NCI-H187 treated with DMSO at 0.1 percent for 48 hours (cell line): ENCODE data around the gene PRDM10.
A peak's percentile ranks its signal among the peaks of the same experiment; 100 is the strongest.

Source experiments
- DNase-seq: peaks from one replicate; lab custom pipeline; 2025; lab: John Stamatoyannopoulos, UW

PRDM10 gene

DNA sequence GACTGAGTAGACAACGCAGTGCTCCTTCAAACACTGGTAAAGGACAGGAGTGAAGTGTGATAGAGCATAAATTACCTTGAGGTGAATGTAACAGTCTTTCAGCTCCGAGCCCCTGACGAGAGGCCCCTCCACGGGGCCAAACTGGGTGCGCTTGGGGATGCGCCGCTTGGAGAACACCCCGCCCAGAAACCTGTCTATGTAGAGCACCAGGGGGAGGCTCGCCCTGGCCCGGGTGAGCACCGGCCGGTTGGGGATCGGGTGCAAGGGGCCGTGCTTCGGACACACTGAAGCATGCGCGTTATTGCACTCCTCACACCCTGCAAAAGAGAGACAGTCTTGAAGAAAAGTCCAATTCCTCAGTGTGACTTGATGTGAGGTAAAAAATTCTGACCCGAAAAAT, 57.9 kb downstream of the PRDM10 start:
- no peak for DNase-seq

DNA sequence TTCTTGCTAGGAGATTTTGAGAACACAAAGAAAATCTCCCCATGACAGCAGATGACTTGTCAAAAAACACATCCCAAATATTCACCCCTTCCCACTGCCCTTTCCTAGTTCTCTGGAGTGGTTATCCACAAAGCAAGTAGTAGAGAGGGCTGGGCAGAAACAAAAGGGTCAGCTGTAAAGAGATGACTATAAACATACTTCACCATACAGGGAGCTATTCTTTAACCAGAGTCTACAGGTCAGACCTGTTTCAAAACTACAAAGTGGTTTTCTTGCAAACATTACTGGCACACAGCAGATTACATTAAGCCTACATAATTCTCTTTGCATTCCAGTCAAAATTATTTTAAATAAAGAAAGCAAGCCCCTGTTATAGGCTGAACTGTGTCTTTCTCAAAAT, 59.6 kb downstream of the PRDM10 start:
- no peak for DNase-seq

DNA sequence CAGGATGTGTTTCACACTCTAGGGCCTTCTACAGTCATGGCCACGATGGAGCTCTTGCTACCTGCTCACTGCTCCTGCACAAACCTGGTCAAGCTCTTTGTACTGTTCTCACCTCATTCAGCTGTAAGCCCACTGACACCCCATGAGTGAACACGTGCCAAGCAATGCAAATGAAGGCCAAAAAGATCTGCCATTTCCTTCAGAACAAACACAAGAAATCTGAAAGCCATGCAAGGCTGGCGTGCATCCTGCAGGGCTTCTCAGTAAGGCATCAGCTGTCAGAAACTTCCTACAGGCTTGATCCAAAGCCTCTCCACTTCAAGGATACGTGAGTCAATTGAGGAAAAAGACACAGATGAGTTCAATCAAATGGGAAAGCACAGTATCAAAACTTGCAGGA, 63.1 kb downstream of the PRDM10 start:
- no peak for DNase-seq

DNA sequence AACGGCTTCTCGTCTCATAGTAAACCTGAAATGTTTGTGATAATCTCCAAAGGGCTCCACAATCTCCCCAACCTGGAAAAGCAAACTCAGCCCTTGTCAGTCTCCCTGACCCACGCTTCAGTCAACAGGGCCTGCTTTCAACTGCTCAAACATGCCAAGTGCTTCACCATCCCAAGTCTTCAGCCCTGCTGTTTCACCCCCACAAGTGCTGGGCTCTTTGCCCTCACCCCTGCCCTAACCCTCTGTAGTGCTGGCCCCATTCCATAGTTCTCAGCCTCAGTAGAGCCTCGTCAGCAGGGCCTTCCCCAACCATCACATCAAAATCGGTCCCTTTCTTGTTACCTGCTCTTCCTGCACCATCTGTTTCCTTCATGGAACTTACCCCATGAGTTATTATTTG, 63.9 kb downstream of the PRDM10 start:
- no peak for DNase-seq

DNA sequence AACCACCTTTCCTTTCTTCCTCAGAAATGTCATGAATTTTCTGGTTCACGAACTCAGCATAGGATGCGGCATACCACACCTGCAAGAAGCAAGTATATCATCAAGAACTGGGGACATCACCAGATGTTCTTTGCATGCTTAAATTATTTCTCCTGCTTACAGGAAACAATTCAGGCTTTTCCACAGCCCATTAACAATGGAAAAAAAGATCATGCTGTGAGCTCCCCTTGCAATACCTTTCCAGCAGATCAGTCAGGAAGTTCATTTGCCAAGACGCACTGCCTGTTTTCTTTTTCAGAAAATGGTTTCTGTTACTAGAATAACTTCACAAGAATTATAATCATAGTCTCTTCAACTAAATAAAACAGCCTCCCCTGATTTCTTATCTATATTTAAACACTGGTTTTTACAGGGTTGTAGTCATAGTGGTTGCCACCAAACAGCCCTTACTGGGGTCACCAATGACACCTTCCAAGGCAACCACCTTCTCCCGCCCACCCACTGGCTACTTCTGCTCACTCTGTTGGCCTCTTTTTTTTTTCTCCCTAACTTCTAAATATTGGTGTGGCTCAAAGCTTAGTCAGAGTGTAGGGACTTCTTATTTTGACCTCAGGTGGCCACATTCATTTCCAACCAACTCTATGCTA, 64.9 kb downstream of the PRDM10 start:
- DNase-seq: peak; percentile 29

DNA sequence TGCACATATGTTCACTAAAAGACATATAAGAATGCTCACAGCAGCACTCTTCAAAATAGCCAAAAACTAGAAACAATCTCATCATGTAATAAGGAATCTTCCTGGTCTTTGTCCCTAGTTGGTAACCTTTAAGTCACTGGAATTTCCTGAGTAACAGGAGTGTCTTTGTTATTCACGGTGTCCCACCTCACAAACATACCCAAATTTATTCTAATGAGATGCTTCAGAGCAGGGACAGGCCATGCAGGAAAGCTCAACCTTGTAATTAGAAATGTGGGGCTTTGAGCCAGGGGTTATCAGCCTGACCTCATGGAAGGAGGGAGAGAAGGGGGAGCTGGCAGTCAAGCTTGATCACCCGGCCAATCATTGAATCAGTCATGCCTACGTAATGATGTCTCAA, 66.9 kb downstream of the PRDM10 start:
- DNase-seq: no peak

DNA sequence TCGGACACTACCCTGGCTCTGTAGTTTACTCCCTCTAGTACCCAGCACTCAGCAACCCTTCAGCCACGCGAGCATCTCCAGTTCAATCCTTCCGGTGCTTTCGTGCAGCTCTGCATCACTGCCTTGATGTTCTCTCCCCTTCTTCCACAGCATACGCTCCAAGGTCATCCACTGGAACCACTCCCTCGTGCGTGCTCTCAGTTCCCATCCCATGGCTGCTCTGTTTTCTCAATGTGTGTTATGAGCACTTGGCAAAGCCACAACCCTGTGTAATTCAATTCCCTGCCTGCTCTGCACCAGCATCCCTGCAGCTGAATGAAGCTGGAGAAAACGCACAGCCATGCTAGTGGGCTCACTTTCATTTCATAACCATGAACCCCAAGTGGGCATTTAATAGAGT, 68.7 kb downstream of the PRDM10 start:
- peak; percentile 57 for DNase-seq

DNA sequence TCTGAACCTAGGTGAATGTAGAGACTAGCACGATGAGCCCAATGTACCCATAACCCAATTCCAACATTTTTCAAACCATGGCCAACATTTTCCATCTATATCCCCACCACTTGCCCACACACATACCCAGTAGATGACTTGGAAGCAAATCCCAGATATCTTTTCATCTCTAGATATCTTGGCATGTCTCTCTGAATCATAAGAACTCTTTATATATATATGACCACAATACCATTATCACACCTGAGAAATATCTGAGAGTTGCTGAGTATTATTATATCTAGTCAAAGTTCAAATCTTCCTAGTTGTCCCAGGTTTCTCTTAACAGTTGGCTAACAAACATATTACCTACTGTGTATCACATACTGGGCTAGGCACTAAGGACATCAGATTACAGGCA, 69.4 kb downstream of the PRDM10 start:
- DNase-seq: no peak

DNA sequence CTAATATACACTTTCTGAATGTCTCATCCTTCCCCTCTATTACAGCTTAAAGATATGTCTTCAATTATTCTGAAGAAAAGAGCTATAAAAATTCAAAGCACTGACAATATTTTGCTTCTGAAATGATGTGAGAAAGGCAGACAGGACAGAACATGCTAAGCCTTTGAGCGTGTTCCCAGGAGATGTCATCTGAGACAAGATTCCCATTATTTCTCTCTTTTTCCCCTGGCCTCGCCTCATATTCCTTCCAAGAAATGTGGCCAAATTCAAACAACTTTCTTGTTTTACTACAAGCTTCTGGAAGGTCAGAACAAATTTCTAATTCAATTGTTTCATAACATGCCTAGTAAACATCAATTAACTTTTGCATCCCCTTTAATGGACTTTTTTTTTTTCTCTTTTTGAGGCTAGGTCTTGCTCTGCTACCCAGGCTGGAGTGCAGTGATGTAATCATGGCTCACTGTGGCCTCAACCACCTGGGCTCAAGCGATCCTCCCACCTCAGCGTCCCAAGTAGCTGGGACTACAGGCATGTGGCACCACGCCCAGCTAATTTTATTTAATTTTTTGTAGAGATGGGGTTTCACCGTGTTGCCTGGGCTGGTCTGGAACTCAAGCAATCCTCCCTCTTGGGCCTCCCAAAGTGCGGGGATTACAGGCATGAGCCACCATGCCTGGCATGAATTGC, 70.1 kb downstream of the PRDM10 start:
- DNase-seq: no peak

DNA sequence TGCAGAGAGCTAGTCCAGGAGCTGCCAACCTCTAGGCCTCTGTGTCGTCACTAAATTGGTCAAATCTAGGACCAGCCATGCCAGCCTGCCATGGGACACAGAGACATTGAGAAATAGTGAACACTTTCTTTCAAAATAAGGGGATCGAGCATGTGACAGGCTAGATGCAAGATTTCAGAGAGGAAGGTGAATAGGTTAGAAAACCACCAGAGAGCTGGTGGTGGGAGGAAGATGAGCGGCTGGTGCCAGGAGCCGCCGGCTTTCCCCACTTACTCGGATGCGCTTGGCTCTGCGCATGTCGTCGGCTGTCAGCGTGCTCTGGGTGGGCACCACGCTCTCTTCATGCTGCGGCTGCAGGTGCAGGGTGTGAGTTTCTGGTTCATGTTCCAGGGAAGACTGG, 71.9 kb downstream of the PRDM10 start:
- no peak for DNase-seq

DNA sequence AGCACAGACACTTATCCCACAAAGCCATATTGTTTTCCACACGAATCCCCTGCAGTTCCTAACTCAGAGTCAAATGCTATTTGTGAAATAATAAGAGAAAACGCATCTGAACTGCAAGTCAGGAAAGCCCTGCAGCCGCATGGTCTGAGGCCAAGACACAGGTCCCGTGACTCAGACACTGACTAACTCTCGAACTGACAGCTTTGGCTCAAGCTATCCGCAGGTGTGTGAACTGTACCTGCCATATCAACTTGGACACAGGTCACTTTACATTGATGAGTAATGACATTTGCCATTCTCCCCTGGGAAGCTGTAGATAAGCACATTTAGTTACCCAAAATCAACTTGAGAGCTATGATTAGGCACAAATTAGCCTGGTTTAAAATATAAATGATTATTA, 72.3 kb downstream of the PRDM10 start:
- no peak for DNase-seq

DNA sequence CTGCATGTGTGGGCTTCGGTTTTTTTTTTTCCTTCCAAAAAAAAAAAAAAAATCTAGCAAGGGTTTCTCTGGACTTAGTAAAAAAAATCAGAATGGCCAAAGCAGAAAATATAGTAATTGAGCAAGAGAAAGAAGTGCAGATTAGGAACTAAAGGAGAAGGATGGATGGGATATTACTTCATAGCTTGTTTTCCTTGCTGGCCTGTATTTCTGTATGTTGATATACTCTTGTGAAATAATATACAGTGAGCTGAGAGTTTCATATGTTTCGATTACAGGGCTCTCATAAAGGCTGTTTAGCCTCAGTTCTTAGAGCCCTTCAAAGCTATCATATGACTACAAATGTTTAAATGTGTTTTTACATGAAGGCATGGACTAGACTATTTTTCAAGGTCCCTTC, 72.9 kb downstream of the PRDM10 start:
- DNase-seq: no peak

DNA sequence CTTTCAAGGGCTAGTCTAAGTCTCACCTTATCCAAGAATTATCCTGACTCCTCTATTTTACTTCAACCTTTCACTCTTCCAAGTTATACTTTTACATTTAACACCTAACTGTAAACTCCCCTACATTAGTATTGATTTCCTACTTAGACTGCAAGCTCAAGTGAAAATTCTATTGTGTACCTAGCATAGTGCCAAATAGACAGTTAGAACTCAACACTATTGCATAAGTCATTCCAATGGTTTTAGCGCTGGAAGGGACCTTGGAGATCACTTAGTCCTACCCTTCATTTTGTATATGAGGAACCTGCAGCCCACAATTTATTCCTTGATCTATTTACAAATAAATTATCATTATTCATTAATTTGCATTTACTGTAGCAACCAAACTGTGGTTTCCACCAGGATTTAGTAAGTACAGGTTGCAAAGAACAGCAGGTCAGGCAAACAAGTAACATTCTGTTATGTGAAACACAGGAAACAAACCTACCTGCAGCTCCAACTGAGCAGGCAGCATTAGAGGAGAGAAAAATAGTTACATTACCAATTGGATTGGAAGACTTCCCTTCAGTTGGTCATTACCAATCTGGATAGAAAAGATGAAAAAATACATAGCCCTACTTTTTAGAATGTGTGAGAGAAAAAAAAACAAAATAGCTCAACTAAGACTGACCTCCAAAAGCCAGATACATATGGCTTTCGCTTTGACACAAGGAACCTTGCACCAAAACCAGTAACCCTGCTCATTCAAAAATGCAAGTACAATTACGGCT, 73.5 kb downstream of the PRDM10 start:
- no peak for DNase-seq

DNA sequence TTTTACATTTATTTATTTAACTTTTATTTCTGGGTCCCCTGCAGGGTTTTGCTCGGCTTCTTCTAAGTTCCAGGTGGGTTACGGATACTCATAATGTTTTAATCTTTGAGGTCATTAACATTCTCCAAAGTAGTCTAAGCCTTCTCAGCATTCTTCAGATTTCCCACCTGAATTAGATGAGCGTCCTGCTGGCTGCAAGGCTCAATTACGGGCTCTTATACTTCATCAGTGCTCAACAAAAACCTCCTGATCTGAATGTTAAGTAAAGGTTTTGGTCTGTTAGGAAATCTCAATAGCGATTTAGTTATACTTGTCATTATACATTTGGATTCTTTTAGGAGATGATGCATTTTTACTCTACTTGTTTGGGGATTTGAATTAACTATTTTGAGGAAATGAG, 80.0 kb downstream of the PRDM10 start:
- no peak for DNase-seq

DNA sequence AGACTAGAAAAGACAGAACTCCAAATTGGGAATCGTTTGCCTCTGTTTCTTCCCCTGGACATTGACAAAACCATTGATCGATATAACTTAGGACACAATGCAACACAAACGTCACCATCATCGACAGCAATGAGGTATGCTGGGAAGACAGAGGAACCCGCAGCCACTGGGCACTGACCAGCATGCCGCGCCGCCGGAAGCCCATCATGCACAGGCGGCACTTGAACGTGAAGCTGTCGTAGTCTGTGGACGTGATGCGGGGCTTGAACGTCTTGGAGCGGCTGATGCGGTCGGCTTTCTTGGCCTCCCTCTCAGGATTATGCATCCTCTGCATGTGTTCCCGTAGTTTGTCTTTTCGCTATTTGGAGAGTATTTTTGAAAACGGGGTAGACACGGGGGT, 84.3 kb downstream of the PRDM10 start:
- DNase-seq: no peak

DNA sequence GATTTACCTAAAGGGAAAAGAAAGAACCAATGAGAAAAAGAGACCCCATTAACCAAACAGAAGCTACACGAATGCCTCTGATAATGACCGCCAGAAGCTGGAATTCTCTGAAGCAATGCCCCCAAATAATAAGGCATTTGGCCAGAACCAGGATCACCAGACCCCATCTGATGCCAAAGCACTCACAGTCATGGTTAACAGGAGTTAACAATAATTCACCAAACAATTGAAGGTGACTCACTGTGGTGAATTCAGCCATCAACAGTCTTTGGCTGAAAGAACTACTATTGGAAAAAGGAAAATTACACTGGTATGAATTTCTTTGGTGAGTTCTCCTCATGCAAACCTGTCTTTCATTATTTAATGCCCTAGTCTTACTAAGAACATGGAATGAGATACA, 85.4 kb downstream of the PRDM10 start:
- DNase-seq: no peak

DNA sequence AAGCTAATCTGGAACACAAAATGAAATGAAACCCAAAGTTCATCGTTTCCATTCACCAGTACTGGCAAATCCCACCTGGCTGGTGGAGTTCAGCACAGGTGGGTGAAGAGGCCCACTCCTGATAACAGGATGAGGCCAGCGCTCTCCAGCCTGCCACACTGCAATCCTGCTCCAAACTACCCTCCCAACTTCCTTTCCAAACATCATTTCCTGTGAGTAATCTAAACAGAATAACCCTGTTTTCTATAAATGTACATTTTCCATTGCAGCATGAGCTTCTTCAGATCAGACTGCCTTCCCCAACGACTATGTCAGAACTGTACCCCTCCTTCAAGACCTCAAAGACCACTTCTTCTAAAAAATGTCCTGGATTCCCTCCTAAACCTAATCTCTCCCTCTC, 91.3 kb downstream of the PRDM10 start:
- no peak for DNase-seq

DNA sequence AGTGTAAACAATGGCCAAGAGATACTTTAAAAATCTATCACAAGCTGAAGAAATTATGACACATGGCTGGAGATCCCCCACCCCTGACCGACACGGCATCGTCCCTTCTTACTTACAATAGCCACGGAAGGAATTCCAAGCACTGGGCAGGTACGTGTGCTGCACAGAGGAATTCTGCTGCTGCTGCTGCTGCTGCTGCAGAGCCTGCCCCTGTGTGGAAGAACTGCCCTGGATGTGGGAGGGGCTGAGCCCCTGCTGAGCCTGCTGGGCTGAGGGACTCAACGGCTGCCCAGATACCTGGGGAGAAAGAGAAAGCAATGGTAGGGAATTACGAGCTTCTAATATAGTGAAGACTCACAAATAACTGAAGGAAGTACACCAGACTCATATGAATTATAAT, 92.3 kb downstream of the PRDM10 start:
- no peak for DNase-seq

DNA sequence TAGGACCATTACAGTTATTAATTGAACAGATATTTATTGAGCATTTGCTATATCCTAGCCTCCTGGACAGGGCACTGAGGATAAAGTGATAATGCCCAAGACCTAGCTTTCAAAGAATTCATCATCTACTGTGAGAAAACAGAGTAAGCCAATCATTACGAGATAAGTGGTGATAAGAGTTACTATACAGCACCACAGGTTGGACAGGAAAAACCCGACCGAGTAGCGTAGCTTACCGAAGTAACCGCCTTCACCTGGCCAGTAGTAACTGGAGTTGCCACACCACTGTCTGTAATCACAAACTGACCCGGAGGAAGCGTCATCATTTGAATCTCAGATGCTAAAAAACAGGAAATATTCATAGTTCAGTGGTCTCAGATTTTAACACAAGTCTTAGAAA, 97.2 kb downstream of the PRDM10 start:
- DNase-seq: no peak

DNA sequence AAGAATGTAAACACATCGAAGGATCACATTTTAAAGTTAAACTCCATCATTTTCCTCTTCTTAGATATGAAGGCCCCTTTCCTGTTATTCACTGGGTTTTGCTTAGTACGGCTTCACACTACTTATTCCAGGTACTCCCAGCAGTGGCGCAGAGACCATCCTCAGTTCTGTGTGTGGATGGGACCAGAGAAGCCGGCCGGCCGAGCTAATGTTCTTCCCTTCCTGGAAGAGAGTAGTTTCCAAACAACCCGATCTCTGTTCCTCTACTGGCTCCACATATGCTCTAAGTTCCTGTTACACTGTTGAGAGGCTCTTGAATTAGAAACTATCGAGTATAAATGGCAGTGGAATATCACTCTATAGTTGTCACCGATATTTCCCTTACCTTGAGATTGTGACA, 106.6 kb downstream of the PRDM10 start:
- no peak for DNase-seq

DNA sequence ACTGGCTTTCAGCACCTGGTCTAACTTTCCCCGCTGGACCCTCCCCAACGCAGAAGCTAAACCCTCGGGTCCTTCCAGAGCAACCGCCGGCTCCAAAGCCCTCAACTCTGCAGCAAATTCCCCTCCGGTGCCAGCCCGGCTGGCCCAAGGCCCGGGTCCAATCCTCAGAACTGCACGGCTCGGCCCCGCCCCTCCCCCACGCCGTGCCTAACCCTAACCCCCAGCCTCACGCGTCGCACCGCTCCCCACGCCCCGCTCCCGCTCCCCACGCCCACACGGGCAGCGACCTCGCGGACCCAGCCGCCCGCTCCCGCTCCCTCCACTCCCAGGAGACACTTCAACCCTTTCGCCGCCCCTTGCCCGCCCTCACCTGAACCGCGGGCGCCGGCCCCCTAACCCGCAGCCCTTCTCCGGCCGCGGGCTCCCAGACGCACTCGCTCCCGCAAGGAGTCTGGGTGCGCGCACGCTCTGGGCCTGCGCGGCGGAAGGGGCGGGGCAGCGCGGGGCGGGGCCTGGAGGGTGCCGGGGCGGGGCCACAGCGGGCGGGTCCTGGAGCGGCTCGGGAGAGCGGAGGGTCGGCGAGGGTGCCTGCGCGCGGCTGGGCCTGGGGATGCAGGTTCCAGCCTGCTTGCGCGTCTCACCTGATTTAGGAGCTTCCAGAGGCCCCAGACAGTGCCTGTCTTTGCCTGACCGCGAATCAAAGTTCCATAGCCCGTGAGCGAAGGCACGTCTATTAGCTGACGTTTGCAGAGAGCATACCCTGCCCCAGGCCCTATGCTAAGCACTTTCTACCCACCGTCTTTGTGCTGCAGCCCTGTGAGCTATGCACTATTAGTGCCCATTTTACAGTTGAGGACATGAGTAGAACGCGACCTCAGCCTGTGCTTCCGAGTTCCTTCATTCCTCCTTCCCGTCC, 107.3 kb downstream of the PRDM10 start, which contains the start of gene NFRKB:
NFRKB (minus strand) TSS at position 453 of the 916 bp plus-strand sequence. CDS start 2,729 bp downstream, outside the sequence.
- DNase-seq: no peak
